Measurements from ENCODE around the gene MORN1. TPM values are rescaled to one million over a fixed set of nuclear protein-coding genes. Genes with fewer than 3 reads are reported as not detected.

The MORN1 gene
- total and polyA plus RNA-seq, 2 of the 4 experiments (the other 2 are of a cell fraction) = 3.0 to 4.2 TPM

- no peak overlapping the region for H3K14ac ChIP-seq (replicated peaks; ENCODE audit: low read depth, low read length)
- no peak overlapping the region for H2AFZ ChIP-seq (replicated peaks; ENCODE audit: low read length, poor library complexity)
- H2AK9ac ChIP-seq (replicated peaks; ENCODE audit: low read depth, low read length, poor library complexity) = no peak overlapping the region
- in situ Hi-C loops (cut with MboI; ENCODE audit: low sequenced_read_pairs) (no loop called here), intact Hi-C loops (cut with micrococcal nuclease) (no loop called here), dilution Hi-C loops (cut with HindIII; ENCODE audit: low sequenced_read_pairs, unreplicated experiment) (no loop called here)
- CTCF ChIA-PET = no interaction called here
- no peak overlapping the region for H2BK120ac ChIP-seq (ENCODE audit: low read depth, low read length)
- no peaks in the 10 kb centered on the region for H3K36me3 ChIP-seq (ENCODE audit: control insufficient read depth, insufficient read depth, low read length)
- no peak for DNase-seq
- no peaks in the 10 kb centered on the region; the same call in 1 of the 2 replicates for H3K9me3 ChIP-seq (ENCODE audit: control insufficient read depth, insufficient read depth, low read length)
- no peak overlapping the region for H3K4me2 ChIP-seq (ENCODE audit: low read depth, low read length)
- no peaks in the 10 kb centered on the region for H3K79me1 ChIP-seq (ENCODE audit: low read depth in 1 of 2, low read length in 2 of 2)
- H4K8ac ChIP-seq (ENCODE audit: low read depth in 2 of 2, low read length in 2 of 2) = no peak overlapping the region
- H4K91ac ChIP-seq (ENCODE audit: insufficient read depth, low read depth, low read length) = no peak overlapping the region
- no peak for ATAC-seq (ENCODE audit: low read depth)
- POLR2A ChIA-PET (ENCODE audit: unreplicated experiment) = no interaction called here
- H2BK20ac ChIP-seq (ENCODE audit: low read depth, low read length) = no peak overlapping the region
- no peak overlapping the region for H4K5ac ChIP-seq (ENCODE audit: low read depth, low read length)
- H3K4me3 ChIP-seq (ENCODE audit: insufficient read depth, low read depth, low read length) = no peak overlapping the region
- H3K9me1 ChIP-seq (ENCODE audit: insufficient read depth, low read length) = no peaks in the 10 kb centered on the region
- no peak overlapping the region for H2AK5ac ChIP-seq (ENCODE audit: low read depth, low read length)
- H3K23ac ChIP-seq (ENCODE audit: low read depth, low read length) = no peak overlapping the region
- no peaks in the 10 kb centered on the region for H3K4me1 ChIP-seq (ENCODE audit: control insufficient read depth, insufficient read depth, low read length)
- H3K27ac ChIP-seq (ENCODE audit: insufficient read depth, low read length) = no peak overlapping the region
- no peak overlapping the region for H3K4ac ChIP-seq (ENCODE audit: low read depth, low read length)
- H3K56ac ChIP-seq (ENCODE audit: extremely low read depth, insufficient read depth, low read length) = no peak overlapping the region
- no TSS peak for BruUV-seq (replicated peaks)
- no peaks in the 10 kb centered on the region; the same call in 1 of the 2 replicates for H3K27me3 ChIP-seq (ENCODE audit: control insufficient read depth, insufficient read depth, low read length)
- H2BK15ac ChIP-seq (ENCODE audit: low read depth, low read length) = no peak overlapping the region
- 94% methylated on average over 13 of the region's 14 CpGs; no CpG with 5 or more reads in 1 of the 2 experiments for WGBS, 2 experiments (ENCODE audit: extremely low coverage in 2 of 2, insufficient read length in 1 of 2)
- no peak overlapping the region for H3K9ac ChIP-seq (ENCODE audit: low read depth, low read length)
- TF ChIP-seq RCOR1 (IDR thresholded peaks at IDR 0.05; ENCODE audit: insufficient replicate concordance, low read length) (no peak), POLR2A (IDR thresholded peaks at IDR 0.05; ENCODE audit: low read depth, low read length) (no peak), CHD1 (IDR thresholded peaks at IDR 0.05; ENCODE audit: low read depth, low read length) (no peak), CEBPB (IDR thresholded peaks at IDR 0.05; ENCODE audit: low read depth, low read length) (no peak), NFE2L2 (IDR thresholded peaks at IDR 0.05; ENCODE audit: low read depth, low read length) (no peak), ELK1 (IDR thresholded peaks at IDR 0.05; ENCODE audit: borderline replicate concordance, low read depth, low read length) (no peak), BHLHE40 (IDR thresholded peaks at IDR 0.05; ENCODE audit: low read depth, low read length) (no peak), RAD21 (IDR thresholded peaks at IDR 0.05; ENCODE audit: low read length) (no peak), RFX5 (IDR thresholded peaks at IDR 0.05; ENCODE audit: low read depth, low read length) (no peak)
- TF ChIP-seq, protein P1, sequence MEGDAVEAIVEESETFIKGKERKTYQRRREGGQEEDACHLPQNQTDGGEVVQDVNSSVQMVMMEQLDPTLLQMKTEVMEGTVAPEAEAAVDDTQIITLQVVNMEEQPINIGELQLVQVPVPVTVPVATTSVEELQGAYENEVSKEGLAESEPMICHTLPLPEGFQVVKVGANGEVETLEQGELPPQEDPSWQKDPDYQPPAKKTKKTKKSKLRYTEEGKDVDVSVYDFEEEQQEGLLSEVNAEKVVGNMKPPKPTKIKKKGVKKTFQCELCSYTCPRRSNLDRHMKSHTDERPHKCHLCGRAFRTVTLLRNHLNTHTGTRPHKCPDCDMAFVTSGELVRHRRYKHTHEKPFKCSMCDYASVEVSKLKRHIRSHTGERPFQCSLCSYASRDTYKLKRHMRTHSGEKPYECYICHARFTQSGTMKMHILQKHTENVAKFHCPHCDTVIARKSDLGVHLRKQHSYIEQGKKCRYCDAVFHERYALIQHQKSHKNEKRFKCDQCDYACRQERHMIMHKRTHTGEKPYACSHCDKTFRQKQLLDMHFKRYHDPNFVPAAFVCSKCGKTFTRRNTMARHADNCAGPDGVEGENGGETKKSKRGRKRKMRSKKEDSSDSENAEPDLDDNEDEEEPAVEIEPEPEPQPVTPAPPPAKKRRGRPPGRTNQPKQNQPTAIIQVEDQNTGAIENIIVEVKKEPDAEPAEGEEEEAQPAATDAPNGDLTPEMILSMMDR (conservative IDR thresholded peaks at IDR 0.05; ENCODE audit: low read depth, low read length) = no peak
- no peaks in the 10 kb centered on the region for H4K20me1 ChIP-seq (ENCODE audit: insufficient read depth, low read length)
- no peak overlapping the region for H2BK5ac ChIP-seq (ENCODE audit: low read depth, low read length, poor library complexity, severe bottlenecking)
- H3K18ac ChIP-seq (ENCODE audit: low read depth, low read length) = no peak overlapping the region
Observed at GRCh38 chr1:2340918-2341254, 50.5 kb downstream of the MORN1 start.

Measured in IMR-90 (cell line).